Endothelial cell of umbilical vein (primary cell): ENCODE measurements around the gene GSTO2.

ENCODE experiments used
- CTCF ChIP-seq, 2 donors: IDR thresholded peaks; 1 replicate in 1 of 2; 2 replicates in 1 of 2; pipeline ENCODE4 v1.5.1; 2011; ENCODE audit warnings: low read length in 2 of 2, mild to moderate bottlenecking in 2 of 2, moderate library complexity in 2 of 2, control low read depth in 1 of 2, inconsistent platforms in 1 of 2, low read depth in 1 of 2; ENCODE audit not compliant: insufficient read depth in 1 of 2; ENCODE audit errors: extremely low read depth in 1 of 2
- EZH2 ChIP-seq: IDR thresholded peaks from 2 replicates; pipeline ENCODE4 v1.6.1; 2012; ENCODE audit warnings: borderline replicate concordance, low read depth, mild to moderate bottlenecking, moderate library complexity, low read length, inconsistent platforms; ENCODE audit not compliant: severe bottlenecking
- JUN ChIP-seq: IDR thresholded peaks from 2 replicates; pipeline ENCODE4 v1.6.1; 2011; ENCODE audit warnings: borderline replicate concordance, low read depth; ENCODE audit not compliant: insufficient read length, insufficient read depth

- no peak for TF ChIP-seq CTCF (IDR thresholded peaks at IDR 0.05; ENCODE audit: extremely low read depth in 1 of 2, insufficient read depth in 1 of 2, low read depth in 1 of 2, low read length in 2 of 2)
- TF ChIP-seq JUN = no peak
- TF ChIP-seq EZH2 = no peak
Observed at GRCh38 chr10:104247513-104248146, 21.4 kb upstream of the GSTO2 start.
